ENCODE measurements around the gene CAPS.

The CAPS gene

DNA sequence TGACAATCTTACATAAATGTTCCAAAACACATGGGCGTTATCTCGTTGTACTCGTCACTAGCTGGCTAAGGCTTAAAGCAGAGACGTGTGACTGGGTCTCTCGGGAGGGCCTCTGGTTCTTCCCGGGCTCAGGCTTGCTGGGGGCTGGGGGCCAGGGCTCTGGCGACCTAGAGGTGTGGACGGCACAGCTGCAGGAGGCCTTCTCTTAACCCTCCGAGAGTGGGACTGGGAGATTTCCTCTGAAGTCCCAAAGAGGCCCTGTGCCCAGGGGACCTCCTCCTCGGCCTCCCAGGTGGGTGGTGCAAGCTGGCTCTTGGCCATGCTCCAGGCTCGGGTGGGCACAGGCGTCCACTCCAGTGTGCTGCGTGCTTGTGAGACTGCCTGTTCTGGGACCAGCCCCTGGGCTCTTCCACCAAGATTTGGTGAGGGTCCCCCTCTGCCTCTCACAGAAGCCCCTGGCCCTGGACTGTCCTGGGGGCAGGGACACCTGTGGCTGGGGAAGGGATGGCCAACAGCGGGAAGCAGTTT, 2.2 kb downstream of the CAPS start:
- DNase-seq (ENCODE audit: low read depth) = no peak
- TF ChIP-seq, protein P1, sequence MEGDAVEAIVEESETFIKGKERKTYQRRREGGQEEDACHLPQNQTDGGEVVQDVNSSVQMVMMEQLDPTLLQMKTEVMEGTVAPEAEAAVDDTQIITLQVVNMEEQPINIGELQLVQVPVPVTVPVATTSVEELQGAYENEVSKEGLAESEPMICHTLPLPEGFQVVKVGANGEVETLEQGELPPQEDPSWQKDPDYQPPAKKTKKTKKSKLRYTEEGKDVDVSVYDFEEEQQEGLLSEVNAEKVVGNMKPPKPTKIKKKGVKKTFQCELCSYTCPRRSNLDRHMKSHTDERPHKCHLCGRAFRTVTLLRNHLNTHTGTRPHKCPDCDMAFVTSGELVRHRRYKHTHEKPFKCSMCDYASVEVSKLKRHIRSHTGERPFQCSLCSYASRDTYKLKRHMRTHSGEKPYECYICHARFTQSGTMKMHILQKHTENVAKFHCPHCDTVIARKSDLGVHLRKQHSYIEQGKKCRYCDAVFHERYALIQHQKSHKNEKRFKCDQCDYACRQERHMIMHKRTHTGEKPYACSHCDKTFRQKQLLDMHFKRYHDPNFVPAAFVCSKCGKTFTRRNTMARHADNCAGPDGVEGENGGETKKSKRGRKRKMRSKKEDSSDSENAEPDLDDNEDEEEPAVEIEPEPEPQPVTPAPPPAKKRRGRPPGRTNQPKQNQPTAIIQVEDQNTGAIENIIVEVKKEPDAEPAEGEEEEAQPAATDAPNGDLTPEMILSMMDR (conservative IDR thresholded peaks at IDR 0.05; ENCODE audit: low read depth, low read length) = no peak
- no peak overlapping the region for H3K4me3 ChIP-seq (ENCODE audit: low read depth, low read length)

DNA sequence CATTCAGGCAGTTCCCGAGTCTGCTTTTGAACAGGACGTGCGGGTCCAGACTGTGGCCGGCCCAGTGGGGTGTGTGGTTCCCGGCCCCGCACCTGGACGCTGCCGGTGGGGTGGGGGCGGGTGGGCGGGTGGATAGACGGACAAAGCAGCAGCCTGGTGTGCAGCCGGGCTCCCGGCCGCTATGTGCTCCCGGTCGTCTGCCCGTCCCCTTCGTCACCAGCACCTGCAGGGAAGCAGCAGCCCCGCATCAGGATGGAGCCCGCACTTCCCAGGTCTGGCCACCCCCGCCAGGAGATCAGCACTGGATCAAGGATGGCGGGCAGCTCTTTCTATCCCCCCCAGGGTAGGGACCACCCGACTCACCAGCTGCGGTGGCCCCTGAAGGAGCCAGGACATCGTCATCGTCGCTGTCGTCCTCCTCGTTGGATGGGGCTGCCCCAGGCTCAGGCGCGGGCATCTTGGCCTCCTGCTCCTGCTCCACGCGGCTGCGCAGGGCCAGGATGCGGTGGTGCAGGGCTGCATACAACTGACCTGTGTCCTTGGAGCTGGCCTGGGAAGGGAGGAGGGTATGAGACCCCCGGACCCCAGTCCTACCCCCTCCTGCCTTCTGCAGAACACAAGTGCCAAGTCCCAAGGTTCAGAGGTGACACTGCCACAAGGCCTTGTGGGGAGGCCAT, 3.5 kb downstream of the CAPS start:
- H3K4me3 ChIP-seq (ENCODE audit: low read depth, low read length) = no peak overlapping the region
- TF ChIP-seq, protein P1 (conservative IDR thresholded peaks at IDR 0.05; ENCODE audit: low read depth, low read length) = no peak
- DNase-seq (ENCODE audit: low read depth) = no peak

DNA sequence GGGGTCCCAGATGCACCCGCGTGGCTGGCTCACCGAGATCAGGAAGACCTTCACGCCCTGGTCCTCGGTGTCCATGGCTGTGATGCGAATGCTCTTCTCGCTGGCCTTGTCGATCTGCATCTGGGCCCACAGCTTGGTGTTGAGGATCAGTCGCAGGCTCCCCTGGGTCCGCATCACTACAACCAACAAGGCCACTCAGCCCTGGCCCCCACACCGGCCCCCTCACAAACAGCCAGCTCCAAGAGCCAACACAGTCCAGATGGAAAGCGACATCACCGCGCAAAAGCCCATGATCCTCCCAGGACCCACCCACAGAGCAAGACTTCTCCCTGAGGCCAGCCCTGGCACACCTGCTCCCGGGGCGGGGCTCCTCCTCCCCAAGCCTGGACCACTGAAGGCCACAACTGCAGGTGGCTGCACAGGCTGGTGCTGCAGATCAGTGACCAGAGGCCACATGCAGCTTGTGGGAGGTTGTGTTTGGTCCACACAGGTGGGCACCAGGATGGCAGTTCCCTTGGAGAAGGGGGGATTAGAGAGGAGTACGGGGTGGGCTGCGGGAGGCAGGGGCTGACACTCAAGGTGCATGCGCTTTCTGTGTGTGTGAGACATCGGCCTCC, 4.5 kb downstream of the CAPS start:
- TF ChIP-seq, protein P1 (conservative IDR thresholded peaks at IDR 0.05; ENCODE audit: low read depth, low read length) = no peak
- no peak for DNase-seq (ENCODE audit: low read depth)
- H3K4me3 ChIP-seq (ENCODE audit: low read depth, low read length) = no peak overlapping the region

DNA sequence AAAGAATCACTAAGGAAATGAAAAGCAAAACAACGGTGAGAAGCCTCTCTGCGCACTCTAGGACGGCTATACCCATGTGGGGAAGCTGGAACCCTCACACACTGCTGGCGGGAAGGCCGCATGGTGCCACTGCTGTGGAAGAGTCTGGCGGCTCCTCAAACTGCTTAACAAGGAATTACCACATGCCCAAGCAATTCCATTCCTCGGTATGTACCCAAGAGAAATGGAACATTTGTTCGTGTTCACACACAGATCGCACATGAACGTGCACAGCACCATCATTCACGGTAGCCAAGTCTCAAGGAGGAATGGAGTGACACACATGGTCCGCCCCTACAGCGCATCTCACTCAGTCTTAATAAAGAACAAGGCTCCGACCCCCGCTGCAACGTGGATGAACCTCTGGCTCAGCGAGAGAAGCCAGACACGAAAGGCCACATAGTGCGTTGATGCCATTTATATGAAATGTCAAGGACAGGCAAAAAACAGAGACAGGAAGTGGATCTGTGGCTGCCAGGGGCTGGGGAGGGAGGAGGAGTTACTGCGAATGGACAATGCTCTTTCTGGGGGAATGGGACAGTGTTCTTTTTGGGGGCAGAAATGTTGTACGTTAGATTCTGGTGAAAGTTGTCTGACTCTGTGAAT, 7.6 kb downstream of the CAPS start:
- no peak overlapping the region for H3K4me3 ChIP-seq (ENCODE audit: low read depth, low read length)
- TF ChIP-seq, protein P1 (conservative IDR thresholded peaks at IDR 0.05; ENCODE audit: low read depth, low read length) = no peak
- DNase-seq (ENCODE audit: low read depth) = no peak

DNA sequence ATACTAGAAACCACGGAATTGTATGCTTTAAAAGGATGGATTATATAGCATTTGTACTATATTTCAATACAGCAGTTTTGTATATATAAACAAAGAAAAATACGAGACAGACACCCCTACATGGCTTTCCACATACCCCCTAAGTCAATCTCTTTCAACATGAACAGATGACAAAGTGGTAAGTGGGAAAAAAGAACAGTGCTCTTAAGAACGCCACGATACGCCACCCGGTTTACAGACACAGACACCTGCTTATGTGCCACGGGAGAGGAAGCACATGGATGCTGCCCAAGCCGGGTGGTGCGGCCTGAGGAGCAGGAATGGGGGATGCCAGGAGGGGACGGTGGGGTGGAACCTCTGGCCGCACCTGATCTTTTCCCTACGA, 8.1 kb downstream of the CAPS start:
- no peak overlapping the region for H3K4me3 ChIP-seq (ENCODE audit: low read depth, low read length)
- TF ChIP-seq, protein P1 (conservative IDR thresholded peaks at IDR 0.05; ENCODE audit: low read depth, low read length) = no peak
- no peak for DNase-seq (ENCODE audit: low read depth)

DNA sequence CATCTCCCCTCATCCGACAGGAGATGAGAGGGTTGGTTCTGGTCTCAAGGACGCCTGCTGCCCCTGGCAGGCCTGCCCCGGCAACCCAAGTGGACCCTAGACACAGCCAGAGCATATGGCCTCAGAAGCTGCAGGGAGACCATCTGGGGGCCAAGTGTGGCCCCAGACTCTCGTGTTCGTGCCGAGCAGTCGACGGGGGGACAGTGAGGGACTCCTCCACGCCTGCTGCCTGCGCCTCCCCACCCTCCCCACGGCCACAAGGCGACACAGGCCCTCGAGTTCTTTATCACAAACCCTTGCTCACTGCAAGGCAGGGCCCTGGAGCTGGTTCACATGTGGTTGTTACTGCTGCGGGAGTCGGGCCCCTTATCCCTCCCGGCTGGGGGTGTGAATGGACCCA, 9.3 kb downstream of the CAPS start:
- H3K4me3 ChIP-seq (ENCODE audit: low read depth, low read length) = no peak overlapping the region
- TF ChIP-seq, protein P1 (conservative IDR thresholded peaks at IDR 0.05; ENCODE audit: low read depth, low read length) = no peak
- no peak for DNase-seq (ENCODE audit: low read depth)
